Activated T-helper 2 cell treated with anti-CD3 and anti-CD28 coated beads, Interferon-gamma antibody, Interleukin-2, Interleukin-4, amounts not matched to agents 10 μg/mL and 5 μg/mL and 100 μg/mL, durations not matched to agents 14 hours and 24 hours and 36 hours (primary cell): ENCODE measurements around the gene DGKZ. TPM values are rescaled to one million over a fixed set of nuclear protein-coding genes. Genes with fewer than 3 reads are reported as not detected.

Source experiments
- DNase-seq: peaks from one replicate; pipeline ENCODE4 v3.0.0; 2021; ENCODE audit warnings: low spot score
- H3K27ac Mint-ChIP-seq: one replicate; pipeline ENCODE4 v1.8.0; 2021; ENCODE audit warnings: mixed read lengths
- H3K27me3 Mint-ChIP-seq: one replicate; pipeline ENCODE4 v1.8.0; 2021; ENCODE audit warnings: low read depth, mixed read lengths
- H3K36me3 Mint-ChIP-seq: one replicate; pipeline ENCODE4 v1.8.0; 2021; ENCODE audit warnings: low read depth, mixed read lengths
- H3K4me1 Mint-ChIP-seq: one replicate; pipeline ENCODE4 v1.8.0; 2021; ENCODE audit warnings: low read depth, mixed read lengths
- H3K4me3 Mint-ChIP-seq: one replicate; pipeline ENCODE4 v1.8.0; 2021; ENCODE audit warnings: low read depth, mild to moderate bottlenecking, moderate library complexity, mixed read lengths
- H3K9me3 Mint-ChIP-seq: one replicate; pipeline ENCODE4 v1.8.0; 2021; ENCODE audit warnings: mixed read lengths
- intact Hi-C: fragments of 100-400 bp; cut with micrococcal nuclease; formaldehyde crosslinking; loops from one replicate; pipeline ENCODE4 v1.15.1; 2023
- total RNA-seq: library from RNA; stranded (reverse); gene quantifications from 2 replicates; pipeline ENCODE4 v1.2.3, GENCODE V29; 2022

DGKZ gene
- total RNA-seq, 1 donor from 2014 or later = 86.1 TPM

DNA sequence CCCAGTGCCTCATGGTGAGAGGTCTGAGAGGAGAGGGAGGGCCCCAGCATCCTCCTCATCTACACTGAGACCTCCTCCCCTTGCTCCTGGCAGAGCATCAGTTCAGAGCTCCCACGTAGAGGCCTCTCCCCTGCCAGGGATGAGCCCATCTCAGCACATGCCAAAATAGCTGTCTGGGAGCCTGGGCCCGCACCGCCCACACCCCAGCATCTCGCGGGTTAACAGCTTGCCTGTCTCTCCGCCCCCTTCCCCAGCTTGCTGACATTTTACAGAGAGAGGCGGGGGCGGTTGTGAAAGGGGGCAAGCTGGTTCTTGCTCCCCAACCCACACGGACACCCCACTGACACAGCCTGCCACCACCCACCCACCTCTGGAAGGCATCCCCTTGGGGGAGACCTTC lies 6.4 kb downstream of the DGKZ start:
- DNase-seq = no peak
- Mint-ChIP-seq H3K4me1 (peaks cover 48% of the 10 kb centered on the region), H3K27me3 (no peaks in the 10 kb centered on the region), H3K36me3 (peaks cover 29% of the 10 kb centered on the region), H3K9me3 (no peaks in the 10 kb centered on the region), H3K4me3 (no peak overlapping the region), H3K27ac (peak overlapping the region; percentile 38)
- intact Hi-C loops = loop anchor here (2.0 kb wide), 1 partner anchor 27 kb away; the partner anchor contains the start of gene MDK

DNA sequence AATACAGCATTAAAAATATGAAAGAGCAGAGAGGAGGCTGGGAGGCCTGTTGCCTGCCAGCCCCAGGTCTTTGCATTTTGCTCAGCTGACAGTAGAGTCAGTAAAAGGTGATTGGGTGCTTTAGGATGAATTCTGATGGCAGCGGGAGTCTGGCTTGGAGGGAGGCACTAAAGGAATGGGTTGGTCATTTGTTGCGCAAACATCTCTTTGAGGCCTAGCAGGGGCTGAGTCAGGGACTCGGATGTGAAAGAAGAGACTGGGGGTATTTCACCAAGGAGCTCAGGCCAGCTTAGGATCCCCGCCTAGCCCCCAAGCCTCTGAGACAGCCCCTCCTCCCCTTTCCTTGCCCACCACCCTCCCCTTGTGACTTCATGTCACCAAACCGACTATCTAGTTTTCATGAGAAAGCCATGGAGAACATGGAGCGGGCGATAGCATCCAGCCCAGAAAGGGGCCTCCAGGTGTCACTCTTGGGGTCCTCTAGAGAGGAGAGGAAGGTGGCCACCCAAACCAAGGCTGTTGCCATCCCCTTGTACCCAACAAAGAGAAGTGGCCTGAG lies 9.7 kb downstream of the DGKZ start:
- DNase-seq = no peak
- intact Hi-C loops = no loop called here
- peaks cover 11% of the 10 kb centered on the region for H3K36me3 Mint-ChIP-seq
- H3K9me3 Mint-ChIP-seq = no peaks in the 10 kb centered on the region
- H3K4me3 Mint-ChIP-seq = no peak overlapping the region
- H3K4me1 Mint-ChIP-seq = peaks cover 40% of the 10 kb centered on the region
- H3K27ac Mint-ChIP-seq = no peak overlapping the region
- H3K27me3 Mint-ChIP-seq = no peaks in the 10 kb centered on the region

DNA sequence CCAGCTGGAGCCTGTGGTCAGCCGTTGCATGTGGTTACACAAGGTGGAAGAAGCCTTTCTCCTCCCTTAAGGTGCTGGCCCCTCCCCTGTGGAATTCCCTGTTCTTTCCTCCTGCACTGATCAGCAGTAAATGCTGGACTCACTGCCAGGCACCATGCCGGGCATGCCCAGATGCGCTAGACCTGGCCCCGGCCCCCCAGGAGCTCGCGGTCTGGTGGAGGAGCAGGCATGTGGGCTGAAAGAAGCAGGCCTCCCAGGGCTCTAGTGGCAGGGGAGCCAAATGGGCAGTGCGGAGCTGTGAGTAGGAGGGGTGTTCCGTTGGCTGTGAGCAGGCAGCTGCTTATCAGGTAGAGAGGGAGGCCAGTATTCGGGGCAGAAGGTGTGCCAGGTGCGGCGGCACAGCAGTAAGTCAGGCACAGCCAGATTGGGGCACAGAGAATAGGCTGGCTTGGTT lies 10.2 kb downstream of the DGKZ start:
- DNase-seq = no peak
- no peak overlapping the region for H3K4me3 Mint-ChIP-seq
- H3K4me1 Mint-ChIP-seq = peaks cover 41% of the 10 kb centered on the region
- no peaks in the 10 kb centered on the region for H3K9me3 Mint-ChIP-seq
- H3K27ac Mint-ChIP-seq = peak overlapping the region; percentile 5
- intact Hi-C loops = no loop called here
- peaks cover 11% of the 10 kb centered on the region for H3K36me3 Mint-ChIP-seq
- H3K27me3 Mint-ChIP-seq = no peaks in the 10 kb centered on the region

DNA sequence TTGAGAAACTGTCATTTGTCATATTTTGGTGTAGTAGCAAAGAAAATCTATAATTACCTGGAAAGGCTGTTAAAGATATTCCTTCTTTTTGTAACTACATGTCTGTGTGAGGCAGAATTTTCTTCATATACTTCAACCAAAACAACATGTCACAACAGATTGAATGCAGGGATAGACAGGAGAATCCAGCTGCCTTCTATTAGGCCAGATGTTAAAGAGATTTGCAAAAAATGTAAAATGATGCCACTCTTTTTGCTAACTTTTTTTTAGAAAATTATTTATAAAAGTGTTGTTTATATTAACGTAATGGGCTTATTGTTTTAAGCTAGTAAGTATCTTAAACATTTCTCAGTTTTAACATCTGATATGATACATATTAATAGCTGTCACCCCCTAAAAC lies 12.7 kb downstream of the DGKZ start:
- H3K27me3 Mint-ChIP-seq = no peaks in the 10 kb centered on the region
- intact Hi-C loops = no loop called here
- no peak overlapping the region for H3K4me3 Mint-ChIP-seq
- H3K4me1 Mint-ChIP-seq = peaks cover 33% of the 10 kb centered on the region
- no peaks in the 10 kb centered on the region for H3K9me3 Mint-ChIP-seq
- H3K27ac Mint-ChIP-seq = no peak overlapping the region
- H3K36me3 Mint-ChIP-seq = peaks cover 3% of the 10 kb centered on the region
- no peak for DNase-seq

DNA sequence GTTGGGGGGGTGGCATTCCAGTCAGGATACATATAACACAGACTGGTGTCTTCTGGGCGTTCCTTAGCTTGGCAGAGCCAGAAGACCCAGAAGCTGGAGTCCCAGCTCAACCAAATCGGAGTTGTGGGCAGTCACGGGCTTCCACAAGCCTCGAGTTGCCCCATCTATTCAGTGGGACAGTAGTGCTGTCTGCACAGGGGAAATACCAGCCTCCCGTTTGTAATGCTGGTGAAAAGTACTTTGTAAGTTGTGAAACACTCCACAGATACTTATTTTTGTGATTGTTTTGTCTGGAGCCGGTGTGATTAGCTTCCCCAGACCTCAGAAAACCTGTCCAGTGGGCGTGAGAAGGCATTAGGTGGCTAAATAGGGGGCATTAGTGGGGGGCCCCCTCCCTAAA lies 13.6 kb downstream of the DGKZ start:
- DNase-seq = no peak
- Mint-ChIP-seq H3K4me3 (peak overlapping the region; percentile 80), H3K36me3 (peaks cover 3% of the 10 kb centered on the region), H3K27me3 (no peaks in the 10 kb centered on the region), H3K9me3 (no peaks in the 10 kb centered on the region), H3K27ac (peak overlapping the region; percentile 86), H3K4me1 (peaks cover 33% of the 10 kb centered on the region)
- intact Hi-C loops = loop anchor here (1.0 kb wide), 1 partner anchor 12 kb away; no protein-coding TSS in a partner anchor

DNA sequence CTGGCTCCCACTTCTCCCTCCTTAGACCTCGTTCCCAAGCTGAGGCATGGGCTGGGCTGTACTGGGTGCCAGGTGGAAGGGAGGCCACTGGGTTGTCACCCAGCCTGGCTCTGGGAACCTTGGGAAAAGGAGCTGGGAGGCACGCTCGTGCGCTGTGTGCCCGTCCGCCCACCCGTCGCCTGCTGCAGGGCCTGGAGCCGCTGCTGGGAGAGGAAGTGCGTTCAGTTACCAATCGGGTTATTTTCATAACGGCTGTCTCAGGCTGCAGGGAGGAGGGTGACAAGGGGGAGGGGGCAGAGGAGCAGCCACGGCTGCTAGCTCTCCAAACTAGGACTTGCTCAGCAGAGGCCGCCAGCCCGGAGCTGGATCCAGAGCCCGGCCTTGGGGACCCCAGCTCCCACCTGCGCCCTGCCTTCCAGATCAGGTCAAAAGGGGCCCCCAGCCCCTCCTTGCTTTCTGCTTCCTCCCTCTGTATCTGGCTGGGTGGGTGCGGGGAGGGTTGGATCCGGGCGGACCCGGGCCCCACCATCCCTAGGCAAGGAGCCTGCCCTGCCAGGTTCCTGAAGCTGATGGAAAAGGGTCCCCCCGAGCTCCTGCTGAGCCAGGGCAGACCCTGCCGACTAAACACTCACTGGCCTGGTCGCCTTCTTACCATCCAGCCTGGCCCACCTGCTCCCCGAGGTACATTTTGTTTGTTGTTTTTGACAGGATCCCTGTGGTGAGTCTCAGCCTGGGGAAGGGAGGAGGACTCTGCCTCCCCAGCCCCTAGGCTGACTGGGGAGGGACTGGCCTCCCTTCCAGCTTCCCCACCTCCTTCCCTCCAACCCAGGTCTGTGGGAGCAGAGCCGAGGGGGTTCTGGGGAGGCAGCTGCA lies 14.3 kb downstream of the DGKZ start:
- H3K27me3 Mint-ChIP-seq = no peaks in the 10 kb centered on the region

DNA sequence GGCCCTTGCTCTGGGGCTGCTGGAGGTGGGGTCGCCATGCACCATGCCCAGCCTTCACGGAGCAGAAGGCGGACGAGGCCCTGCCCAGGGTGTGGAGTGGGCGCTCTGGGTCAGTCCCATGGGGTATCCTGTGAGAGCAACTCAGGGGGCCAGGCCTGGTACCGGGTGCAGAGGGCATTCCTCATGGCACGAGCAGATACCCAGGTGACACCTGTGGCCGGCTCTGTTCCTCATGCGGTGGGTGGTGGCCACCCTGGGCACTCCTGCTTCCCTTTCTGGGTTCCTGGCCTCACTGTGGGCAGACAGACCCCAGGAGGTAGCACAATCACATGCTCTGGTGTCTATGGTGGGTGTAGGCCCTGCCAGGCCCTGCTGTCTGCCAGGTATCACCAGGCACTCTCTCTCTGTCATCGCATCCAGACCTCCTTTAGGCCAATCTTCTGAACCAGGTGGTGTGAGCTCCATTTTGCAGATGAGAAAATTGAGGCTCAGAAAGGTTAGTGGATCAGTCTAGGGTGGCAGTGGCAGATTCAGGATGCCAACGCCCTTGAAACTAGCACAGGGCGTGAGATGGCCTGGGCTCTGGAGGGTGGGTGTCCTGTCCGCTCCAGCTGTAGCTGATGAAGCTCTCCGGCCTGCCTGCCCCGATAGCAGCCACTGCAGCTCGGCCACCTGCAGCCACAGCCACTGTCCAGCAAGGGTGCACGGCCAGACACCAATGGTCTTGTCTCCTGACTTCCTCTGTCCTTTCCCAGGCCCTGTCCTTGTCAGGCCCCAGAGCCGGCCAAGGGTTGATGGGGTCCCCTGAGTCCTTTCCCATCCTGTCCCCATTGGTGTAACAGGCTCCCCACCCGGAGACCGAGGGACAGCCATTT lies 15.1 kb downstream of the DGKZ start:
- H3K27me3 Mint-ChIP-seq = no peaks in the 10 kb centered on the region
- no peaks in the 10 kb centered on the region for H3K9me3 Mint-ChIP-seq
- peaks cover 6% of the 10 kb centered on the region for H3K36me3 Mint-ChIP-seq
- peaks cover 33% of the 10 kb centered on the region for H3K4me1 Mint-ChIP-seq
- intact Hi-C loops = no loop called here
- H3K4me3 Mint-ChIP-seq = peak overlapping the region; percentile 80
- H3K27ac Mint-ChIP-seq = peak overlapping the region; percentile 49
- DNase-seq = no peak

More for the DNA sequence above, 14.3 kb downstream of the DGKZ start:
- Mint-ChIP-seq H3K4me3 (peak overlapping the region; percentile 80), H3K4me1 (peaks cover 33% of the 10 kb centered on the region), H3K36me3 (peaks cover 3% of the 10 kb centered on the region), H3K27ac (peak overlapping the region; percentile 86), H3K9me3 (no peaks in the 10 kb centered on the region)
- peak; percentile 63 for DNase-seq
- intact Hi-C loops = loop anchor here (1.0 kb wide), 1 partner anchor 12 kb away; no protein-coding TSS in a partner anchor

DNA sequence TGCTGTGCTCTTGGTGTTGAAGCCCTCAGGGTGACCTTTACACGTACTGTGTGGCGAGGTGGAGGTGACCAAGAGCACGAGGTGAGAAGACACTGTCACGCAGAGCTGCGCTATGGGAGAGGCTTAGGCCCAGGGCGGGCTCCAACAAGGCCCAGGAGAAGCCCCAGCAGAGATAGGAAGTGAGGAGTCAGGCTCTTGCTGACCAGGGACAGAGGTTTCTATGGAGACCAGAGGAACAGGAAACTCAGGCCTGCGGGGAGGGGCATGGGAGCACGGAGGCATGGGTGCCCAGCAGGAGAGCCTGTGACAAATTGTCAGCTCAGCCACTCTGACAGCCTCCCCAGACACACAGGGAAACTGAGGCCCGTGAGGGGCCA lies 15.8 kb downstream of the DGKZ start:
- Mint-ChIP-seq H3K27me3 (no peaks in the 10 kb centered on the region), H3K27ac (peak overlapping the region; percentile 49), H3K36me3 (peaks cover 7% of the 10 kb centered on the region), H3K4me1 (peaks cover 33% of the 10 kb centered on the region), H3K9me3 (no peaks in the 10 kb centered on the region), H3K4me3 (peak overlapping the region; percentile 80)
- intact Hi-C loops = no loop called here
- DNase-seq = no peak

DNA sequence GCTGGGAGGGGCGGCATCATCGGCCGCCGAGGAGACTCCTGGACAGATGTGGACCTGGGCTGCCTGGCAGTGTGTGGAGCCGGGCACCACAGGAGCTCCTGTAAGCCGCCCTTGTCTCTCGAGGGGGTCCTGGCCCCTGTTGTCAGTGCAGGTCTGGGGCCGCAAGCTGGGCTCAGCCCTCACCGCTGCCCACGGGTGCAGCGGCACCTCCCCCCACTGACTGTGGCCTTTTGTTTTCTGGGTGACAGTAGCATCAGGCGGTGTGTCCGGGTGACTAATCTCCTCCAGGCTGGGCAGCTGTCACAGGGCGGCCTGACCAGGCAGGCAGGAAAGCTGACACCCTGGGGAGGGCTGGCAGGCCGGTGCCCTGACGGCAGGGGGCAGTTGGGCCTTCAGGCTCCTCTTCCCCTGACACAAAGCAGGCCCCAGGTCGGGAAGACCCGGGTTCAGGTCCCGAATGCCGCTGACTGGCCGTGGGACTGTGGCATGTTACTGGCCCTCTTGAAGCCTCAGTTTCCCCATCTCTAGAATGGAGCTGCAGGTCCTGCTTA lies 16.3 kb downstream of the DGKZ start:
- DNase-seq = no peak
- H3K4me3 Mint-ChIP-seq = no peak overlapping the region
- H3K9me3 Mint-ChIP-seq = no peaks in the 10 kb centered on the region
- peaks cover 33% of the 10 kb centered on the region for H3K4me1 Mint-ChIP-seq
- peaks cover 10% of the 10 kb centered on the region for H3K36me3 Mint-ChIP-seq
- H3K27me3 Mint-ChIP-seq = no peaks in the 10 kb centered on the region
- H3K27ac Mint-ChIP-seq = no peak overlapping the region
- intact Hi-C loops = no loop called here

DNA sequence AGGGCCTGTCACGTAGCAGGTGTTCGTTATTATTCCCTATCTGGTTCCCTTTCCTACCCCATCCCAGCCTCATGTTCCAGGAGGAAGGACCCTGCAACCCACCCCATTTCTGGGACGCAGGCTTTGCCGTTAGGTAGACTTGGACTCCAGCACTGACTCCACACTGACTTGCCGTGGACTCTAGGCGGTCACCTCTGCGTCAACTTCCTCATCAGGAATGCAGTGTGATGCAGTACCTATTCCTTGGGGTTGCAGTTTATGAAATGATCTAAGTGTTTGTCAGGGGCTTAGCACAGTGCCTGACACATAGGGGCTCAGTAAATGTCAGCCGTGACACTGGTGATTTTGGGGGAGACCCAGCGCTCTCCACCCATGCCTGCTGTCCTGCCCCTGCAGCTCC lies 16.8 kb downstream of the DGKZ start:
- Mint-ChIP-seq H3K36me3 (peaks cover 16% of the 10 kb centered on the region), H3K4me3 (no peak overlapping the region), H3K4me1 (peaks cover 30% of the 10 kb centered on the region), H3K27me3 (no peaks in the 10 kb centered on the region), H3K27ac (peak overlapping the region; percentile 22), H3K9me3 (no peaks in the 10 kb centered on the region)
- intact Hi-C loops = no loop called here
- no peak for DNase-seq

DNA sequence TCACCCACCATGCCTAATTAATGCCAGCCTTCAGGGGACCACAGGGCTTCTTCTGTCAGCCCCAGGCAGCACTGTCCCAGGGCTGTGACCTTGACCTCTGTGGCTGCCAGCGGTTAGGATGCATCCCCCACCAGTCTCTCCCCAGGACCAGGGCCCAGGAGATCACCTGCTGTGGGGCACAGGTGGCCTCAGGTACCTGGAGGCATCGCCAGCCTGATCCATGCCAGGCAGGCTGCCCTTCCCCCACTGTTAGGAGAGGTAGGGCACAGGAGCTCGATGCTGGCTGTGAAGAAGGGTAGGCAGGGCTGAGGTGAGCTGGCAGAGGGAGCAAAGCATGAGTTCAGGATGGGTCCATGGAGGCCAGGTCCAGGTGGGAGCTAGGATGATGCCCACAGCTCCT lies 17.5 kb downstream of the DGKZ start:
- H3K27me3 Mint-ChIP-seq = no peaks in the 10 kb centered on the region
- H3K4me1 Mint-ChIP-seq = peaks cover 30% of the 10 kb centered on the region
- peaks cover 22% of the 10 kb centered on the region for H3K36me3 Mint-ChIP-seq
- H3K4me3 Mint-ChIP-seq = no peak overlapping the region
- intact Hi-C loops = no loop called here
- no peaks in the 10 kb centered on the region for H3K9me3 Mint-ChIP-seq
- H3K27ac Mint-ChIP-seq = peak overlapping the region; percentile 53
- no peak for DNase-seq

DNA sequence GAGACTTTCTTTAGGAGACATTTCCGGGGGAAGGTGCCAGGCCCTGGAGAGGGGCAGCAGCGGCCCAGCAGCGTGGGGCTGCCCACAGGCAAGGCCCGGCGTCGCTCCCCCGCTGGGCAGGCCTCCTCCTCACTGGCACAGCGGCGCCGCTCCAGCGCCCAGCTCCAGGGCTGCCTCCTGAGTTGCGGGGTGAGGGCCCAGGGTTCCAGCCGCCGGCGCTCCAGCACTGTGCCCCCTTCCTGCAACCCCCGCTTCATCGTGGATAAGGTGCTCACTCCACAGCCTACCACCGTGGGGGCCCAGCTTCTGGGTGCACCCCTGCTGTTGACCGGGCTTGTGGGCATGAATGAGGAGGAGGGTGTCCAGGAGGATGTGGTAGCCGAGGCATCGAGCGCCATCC lies 19.0 kb downstream of the DGKZ start:
- no peaks in the 10 kb centered on the region for H3K9me3 Mint-ChIP-seq

More for the DNA sequence above, 19.0 kb downstream of the DGKZ start:
- Mint-ChIP-seq H3K36me3 (peaks cover 28% of the 10 kb centered on the region), H3K27me3 (no peaks in the 10 kb centered on the region), H3K4me1 (peaks cover 23% of the 10 kb centered on the region), H3K4me3 (no peak overlapping the region), H3K27ac (no peak overlapping the region)
- intact Hi-C loops = no loop called here
- DNase-seq = no peak
